Cortex of kidney (tissue), 1 donor: ENCODE measurements around the gene ERFL.

Experiments used
- DNase-seq: peaks from one replicate; lab custom pipeline; 2025; lab: John Stamatoyannopoulos, UW

ERFL gene

DNA sequence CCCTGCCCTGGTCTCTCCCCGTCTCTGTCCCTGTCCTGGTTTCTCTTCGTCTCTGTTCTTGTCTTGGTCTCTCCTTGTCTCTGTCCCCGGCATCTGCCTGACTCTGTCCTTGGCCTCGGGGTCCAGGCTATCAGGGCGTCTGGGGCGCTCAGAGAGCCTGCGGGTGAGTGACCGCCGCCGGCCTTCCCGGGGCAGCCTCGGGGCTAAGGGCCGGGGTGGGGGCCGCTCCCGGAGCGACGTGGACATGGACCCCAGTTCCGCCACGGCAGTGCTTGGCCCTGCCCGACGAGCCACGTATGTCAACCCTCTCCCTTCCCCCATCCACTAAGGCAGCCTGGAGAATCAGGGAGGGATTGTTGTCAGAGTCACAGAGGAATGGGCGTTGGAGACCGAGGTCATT lies 30.4 kb downstream of the ERFL start:
- DNase-seq = no peak

DNA sequence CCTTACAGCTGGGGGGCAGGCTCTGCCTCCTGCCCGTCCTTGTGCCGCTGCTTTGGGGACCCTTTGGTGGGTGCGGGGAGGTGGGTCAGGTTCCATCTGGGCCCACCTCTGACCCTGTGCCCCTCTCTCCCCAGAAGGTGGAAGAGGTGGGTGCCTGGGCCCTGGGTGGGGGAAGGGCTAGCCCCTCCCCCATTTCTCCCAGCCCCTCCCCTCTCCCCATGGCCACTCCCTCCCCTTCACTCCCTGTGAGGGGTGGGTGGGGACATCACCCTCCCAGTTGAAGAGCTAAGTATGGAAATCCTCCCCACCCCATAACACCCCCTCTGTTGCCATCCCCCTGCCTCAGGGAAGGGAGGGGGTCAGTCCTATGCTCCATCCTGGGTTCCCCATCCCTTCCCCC lies 31.1 kb downstream of the ERFL start:
- DNase-seq = no peak

DNA sequence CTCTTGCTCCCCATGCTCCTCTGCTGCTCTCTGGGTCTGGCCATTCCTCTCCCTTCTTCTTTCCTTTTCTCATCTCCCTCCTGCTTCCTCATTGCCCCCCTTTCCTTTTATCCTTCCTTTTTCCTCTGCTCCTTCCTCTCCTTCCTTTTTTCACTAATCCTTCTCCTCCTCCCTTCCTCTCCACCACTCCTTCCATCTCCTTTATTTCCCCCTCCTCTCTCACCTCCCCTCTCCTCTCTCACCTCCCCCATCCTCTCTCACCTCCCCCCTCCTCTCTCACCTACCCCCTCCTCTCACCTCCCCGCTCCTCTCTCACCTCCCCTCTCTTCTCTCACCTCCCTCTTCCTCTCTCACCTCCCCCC lies 31.7 kb downstream of the ERFL start:
- DNase-seq = no peak

DNA sequence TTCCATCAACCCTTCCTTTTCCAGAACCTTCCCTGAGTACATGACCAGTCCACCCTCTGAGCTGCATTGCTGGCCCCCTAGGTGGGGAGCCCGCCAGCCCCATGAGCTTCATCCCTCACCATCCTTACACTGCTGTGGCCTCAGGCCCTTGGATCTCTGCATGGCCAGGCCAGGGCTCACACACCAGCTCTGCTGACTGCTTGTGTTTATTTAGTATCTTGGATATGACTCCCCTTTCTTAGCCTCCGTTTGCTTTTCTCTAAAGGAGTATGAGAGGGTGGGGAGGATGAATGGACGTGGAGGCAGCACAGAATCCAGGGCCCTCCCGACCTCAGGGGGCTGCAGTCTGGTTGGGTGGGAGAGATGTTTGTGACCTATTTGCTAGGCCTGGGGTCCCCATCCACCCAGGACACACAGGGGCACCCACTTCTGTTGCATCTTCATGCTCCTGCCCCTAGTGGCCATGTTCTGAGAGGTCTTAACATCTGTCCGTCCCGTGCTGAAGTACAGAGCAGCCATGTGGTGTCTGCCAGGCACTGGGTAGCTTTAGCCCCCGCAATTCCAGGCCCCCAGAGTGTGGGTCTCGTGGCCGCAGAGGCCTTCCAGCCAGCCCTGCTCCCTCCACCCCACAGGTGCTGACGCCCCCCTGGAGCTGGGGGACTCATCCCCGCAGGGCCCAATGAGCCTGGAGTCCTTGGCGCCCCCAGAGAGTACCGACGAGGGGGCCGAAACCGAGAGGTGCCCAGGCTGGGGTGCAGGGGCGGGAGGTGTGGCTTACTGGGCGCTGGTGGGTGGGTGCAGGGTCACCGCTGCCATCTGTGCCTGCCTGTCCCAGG lies 32.3 kb downstream of the ERFL start:
- no peak for DNase-seq

DNA sequence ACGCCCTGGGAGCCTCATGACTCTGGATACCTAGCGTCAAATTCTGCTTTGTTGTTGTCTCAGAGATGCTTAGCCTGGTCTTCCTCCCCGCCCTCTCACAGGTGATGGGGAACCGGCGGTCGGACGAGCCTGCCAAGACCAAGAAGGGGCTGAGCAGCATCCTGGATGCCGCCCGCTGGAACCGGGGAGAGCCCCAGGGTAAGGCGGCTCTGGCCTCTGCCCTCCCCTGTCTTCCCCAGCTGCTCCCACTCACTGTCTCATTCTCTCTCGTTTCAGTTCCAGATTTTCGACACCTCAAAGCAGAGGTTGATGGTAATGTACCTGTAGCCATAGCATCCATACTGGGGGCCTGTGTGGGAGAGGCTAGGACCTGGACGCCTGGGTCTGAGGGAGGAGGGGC lies 33.9 kb downstream of the ERFL start:
- no peak for DNase-seq

DNA sequence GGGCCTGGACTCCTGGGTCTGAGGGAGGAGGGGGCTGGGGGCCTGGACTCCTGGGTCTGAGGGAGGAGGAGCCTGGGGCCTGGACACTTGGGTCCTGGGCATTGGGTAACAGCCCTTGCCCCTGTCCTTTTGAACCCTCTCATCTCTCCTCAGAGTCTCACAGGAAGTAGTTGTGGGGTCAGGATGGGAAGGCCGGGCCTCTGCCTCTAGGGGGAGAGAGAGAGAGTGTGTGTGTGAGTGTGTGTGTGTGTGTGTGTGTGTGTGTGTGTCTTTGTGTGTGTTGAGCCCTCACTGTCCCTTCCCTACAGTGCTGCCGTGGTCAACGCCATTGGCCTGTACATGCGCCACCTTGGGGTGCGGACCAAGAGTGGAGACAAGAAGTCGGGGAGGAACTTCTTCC lies 34.4 kb downstream of the ERFL start:
- no peak for DNase-seq

DNA sequence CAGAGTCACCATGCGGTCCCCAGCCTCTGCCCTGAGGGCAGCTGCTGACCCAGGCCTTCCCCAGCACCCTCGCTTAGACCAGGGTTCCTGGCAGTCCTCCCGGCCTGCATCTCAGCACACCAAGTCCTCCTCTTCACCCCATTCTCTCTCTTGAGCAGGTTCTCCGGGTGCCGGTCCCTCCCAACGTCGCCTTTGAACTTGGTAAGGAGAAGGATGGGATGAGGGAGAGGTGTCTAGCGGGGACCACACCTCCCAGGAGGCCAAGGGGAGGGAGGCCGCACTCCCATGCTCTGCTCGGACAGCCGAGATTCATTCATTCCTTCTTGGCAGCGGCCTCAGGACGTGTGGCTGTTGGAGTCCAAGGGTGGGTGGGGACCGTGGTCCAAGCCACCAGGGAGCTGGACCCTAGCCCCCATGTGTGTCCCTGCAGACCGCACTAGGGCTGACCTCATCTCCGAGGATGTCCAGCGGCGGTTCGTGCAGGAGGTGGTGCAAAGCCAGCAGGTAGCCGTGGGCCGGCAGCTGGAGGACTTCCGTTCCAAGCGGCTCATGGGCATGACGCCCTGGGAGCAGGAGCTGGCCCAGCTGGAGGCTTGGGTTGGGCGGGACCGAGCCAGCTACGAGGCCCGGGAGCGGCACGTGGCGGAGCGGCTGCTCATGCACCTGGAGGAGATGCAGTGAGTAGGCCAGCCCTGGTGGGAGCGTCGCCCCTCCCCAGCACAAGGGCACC lies 35.9 kb downstream of the ERFL start:
- DNase-seq = no peak

DNA sequence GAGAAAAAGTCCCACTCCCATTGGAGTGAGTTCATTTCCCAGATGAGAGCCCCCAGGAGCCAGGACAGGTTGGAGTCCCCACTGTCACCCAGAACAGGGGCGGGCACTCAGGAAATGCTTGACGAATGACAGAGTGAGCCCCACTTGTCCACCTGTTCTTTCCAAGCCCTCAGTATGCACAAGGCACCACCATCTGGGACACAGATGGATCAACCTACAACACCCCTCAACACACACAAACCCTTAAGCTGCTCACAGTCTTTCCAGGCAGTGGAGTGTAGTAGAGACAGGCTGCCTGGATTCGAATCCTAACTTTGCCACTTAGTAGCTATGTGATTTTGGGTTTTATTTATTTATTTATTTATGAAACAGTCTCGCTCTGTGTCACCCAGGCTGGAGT lies 37.3 kb downstream of the ERFL start:
- DNase-seq = no peak

DNA sequence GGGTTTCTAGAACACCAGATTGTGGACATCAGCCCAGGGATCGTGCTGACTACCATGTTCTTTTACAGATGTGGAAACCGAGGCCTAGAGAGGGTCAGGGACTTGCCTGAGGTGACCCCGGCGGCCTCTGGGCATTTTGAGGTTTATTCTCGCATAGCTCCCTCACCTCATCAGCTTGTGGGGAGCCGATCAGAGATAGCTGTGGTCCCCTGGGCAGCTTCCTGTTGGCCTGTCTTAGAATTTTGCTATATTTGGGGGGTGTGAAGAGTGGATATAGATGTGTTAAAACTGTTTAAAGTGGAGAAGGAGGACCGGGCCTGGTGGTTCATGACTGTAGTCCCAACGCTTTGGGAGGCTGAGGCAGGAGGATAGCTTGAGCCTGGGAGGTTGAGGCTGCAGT lies 38.4 kb downstream of the ERFL start:
- DNase-seq = no peak

DNA sequence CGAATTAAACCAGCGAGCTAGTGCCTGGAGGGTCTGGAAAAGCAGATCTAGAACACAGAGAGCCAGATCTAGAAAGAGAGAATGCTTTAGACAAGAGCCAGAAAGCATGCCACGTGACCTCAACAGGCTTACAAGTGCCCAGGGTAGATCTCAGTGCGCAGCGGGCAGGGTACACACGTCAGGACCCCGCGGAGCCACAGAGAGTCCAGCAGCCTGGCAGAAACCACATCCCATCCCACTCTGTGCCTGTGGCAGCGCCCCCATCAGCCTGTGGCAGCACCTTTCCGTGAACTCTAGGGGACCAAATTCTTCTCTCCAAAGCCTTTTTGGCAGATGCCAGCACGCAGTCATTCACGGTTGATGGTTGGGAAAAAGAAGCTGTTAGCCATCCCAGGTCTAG lies 39.3 kb downstream of the ERFL start:
- DNase-seq = no peak

DNA sequence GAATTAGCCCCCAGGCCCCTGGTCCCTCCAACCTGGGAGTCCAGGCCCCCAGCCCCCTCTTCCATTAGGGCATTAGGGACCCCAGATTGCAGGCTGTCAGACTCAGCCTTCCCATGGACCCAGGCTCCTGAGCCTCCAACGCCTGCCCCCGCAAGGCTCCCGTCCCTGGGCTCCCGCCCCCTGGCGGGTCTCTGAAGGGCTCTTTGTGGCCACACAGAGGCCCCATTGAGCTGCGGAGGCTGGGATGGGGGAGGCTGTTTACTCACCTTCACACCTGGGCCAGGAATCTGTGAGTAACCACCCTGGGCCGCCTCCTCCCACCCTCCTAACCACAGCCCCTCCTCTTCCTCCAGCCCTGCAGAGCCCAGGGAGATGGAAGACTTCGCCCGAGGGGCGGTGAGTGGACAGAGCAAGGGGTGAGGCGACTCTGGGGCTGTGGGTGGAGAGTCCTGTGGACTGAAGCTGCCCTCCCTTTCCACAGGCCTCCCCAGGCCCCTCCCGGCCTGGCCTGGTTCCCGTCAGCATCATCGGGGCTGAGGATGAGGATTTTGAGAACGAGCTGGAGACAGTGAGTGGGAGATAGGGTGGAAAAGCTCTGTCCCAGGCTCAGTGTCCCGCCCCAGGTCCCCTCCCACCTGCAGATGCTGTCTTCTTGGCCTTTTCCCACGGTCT lies 40.4 kb downstream of the ERFL start:
- DNase-seq = no peak

DNA sequence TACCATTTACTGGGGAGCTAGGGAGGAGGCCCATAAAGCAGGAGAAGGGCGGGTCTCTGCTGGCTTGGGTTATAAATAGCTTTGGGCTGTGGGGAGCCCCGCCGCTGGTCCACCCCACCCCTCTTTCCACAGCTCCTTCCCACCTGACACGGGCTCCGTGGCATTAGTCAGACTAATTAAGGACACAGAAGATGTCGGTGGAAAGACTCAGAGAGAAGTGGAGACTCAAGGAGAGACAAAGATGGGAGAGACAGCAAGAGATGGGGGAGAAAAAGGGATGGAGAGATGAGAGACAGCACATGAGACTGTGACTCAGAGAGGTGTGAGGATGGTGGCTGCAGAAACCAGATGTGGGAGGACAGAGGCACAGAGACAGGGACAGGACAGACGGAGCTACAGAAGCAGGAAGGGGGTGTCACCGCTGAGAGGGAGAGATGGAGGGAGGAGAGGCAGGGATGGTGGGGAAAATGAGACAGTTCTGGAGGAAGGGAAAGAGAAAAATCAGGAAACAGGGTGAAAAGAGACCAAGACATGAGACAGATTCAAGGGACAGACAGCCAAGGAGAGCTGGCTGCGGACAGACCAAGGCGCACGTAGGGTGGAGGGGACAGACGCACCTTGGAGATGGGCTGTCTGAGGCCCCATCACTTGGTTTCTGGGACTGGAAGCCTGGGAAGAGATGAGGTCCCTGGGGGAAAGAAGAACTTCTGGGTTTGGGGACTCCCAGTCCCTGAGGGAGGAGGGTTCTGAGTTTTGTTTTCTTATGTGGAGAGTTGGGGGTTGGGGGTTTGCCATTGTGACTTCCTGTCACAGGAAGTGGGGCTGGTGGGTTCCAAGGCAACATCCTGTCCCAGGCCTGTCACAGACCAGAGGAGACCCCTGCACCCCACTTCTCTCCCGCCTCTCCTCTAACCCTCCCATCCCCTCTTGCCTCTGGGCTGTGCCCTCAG lies 41.2 kb downstream of the ERFL start:
- no peak for DNase-seq

DNA sequence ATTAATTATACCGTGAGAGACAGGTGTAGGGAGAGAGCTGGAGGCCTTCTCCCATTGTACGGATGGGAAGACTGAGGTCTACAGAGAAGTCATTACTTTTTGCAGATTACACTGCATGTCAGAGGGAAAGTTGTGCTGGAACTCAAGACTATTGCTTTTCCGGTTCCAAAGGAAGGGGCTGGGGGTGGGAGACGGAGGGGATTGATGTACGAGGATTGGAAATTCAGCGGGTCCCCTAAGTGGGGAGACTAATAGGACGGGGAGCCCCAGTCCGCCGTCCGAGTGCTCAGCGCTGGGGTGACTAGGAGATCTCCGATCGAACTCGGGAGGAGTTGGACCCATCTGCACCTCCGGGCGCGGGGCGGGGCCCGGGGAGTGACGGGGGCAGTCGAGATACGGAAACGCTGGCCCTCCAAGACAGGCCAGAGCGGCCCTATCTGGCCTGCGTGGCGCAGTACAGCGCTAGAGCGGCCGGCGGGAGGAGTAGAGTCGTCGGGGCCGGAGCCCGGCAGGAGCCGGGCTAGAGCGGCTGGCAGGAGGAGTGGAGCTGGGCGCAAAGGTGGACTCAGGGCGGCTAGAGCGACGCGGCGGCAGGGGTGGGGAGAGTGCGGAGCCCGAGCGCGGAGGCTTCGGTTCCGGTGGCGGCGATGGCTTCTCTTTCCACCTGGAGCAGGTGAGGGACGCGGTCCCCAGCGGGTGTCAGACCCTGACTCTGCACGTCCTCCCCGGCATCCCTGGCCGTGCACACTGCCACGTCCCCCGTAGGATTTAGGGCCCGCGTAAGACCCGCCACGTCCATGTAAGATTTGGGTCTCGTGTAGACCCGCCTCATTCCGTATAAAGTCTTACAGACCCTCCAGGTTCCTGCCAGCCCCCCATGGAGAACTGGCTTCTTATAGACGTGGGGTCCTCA lies 44.2 kb downstream of the ERFL start:
- no peak for DNase-seq

DNA sequence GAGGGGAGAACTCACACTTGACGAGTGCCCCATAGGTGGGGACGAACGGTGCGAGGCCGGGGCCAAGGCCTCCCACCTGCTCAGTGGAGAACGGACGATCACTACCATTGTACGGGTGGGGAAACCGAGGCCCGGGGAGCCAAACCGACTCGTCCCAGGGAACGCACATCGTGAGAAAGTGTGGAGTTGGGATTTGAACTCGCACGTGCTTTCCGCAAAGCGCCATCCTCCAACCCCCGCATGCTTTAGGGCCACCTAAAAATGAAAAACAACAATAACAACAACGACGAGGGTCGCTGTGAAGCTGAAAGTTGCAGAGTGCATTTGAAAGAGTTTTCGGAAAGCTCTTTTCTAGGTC lies 44.8 kb downstream of the ERFL start:
- no peak for DNase-seq

DNA sequence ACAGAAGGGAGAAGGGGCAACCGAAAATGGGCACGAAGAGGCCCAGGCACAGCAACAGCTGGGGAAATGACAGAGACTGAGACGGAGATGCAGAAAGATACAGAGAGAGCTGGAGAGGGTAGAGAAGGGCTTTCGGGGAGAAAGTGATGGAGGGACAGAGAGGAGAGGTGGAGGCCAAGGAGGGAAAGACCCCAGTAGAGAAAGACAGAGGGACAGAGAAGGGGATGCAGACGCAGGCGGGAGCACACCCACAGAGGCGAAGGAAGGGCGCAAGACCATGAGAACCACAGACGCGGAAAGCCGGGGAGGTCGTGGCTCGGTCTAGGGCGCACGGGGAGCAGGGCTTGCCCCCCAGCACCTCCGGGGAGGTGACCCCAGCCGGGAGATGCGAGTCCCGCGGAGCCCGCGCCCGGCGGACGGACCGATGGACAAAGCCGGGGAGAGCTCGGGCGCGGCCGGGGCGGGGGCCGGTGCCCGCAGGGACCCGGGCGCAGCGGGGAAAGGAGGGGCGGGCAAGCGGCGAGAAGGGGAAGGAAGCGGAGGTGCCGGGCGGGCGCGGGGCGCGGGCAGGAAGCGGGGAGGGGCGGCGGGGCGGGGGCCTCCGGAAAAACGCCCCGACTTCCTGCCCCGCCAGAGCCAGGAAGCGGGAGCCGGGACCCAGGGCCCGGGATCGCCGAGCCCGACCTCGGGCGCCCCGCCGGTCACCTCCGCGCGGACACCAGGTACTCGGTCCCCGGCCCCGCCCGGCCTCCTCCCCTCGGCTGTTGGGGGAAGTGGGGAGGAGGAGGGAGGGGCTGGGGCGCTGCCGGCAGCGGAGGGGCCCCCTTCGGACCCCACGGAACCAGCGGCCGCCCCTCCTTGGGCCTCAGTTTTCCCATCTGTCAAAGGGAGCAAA lies 45.4 kb downstream of the ERFL start, which contains the start of gene ARHGEF1:
Gene ARHGEF1 (plus strand): TSS at position 617 of the 895 bp plus-strand sequence. CDS start 4,899 bp downstream, outside the sequence.
- no peak for DNase-seq

DNA sequence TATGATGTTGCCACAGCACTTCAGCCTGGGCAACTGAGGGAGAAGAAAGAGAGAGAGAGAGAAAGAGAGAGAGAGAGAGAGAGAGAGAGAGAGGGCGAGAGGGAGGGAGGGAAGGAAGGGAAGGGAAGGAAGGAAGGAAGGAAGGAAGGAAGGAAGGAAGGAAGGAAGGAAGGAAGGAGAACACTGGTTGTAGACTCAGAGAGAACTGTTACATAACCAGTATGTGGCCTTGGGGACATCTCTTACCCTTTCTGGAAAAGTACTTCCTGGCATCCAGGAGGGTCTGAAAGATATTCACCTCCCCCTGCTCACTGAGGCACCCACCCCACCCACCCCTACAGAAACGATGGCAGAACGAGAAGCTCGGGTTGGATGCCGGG lies 47.9 kb downstream of the ERFL start:
- DNase-seq = no peak

DNA sequence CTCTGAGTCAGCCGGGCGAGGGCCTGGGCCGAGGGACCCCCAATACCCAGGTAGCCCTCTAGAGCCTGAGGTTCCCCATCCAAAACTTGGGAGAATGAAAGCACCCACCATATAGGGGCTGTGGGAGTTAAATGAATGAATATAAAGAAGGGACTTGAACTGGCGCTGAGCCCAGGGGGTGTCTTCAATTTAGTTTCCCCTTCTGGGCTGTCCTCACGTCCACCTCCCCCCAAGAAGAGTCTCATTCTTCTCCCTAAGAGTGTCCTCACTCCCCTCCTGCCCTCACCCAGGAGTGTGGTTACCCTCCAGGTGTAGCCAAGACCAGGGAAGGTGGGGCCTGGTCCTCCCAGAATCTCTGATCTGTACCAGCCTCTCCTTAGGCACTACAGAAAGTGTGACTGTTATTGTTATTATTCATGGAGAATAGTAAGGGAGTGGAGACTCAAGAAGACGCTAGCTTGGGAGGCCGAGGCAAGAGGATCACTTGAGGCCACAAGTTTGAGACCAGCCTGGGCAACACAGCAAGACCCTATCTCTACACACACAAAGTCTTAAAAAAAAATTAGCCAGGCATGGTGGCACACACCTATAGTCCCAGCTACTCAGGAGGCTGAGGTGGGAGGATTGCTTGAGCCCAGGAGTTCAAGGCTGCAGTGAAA lies 48.5 kb downstream of the ERFL start:
- no peak for DNase-seq

DNA sequence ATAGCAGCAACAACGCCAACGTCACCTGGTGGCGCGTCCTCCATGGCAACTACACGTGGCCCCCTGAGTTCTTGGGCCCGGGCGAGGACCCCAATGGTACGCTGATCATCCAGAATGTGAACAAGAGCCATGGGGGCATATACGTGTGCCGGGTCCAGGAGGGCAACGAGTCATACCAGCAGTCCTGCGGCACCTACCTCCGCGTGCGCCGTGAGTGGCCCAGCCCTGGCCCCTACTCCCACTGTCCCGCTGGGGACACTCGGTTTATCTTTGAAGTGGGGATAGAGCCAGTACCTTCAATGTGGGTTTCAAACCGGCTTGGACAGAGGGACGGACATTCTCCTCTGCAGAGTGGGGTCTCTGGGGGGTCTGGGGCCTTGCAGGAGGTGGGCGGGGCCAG lies 49.2 kb downstream of the ERFL start:
- no peak for DNase-seq
